NCI-H187 treated with DMSO at 0.1 percent for 48 hours (cell line): ENCODE measurements around the gene ATXN7L1.
A peak's percentile ranks its signal among the peaks of the same experiment; 100 is the strongest.

Experiments used
- DNase-seq: peaks from one replicate; lab custom pipeline; 2025; lab: John Stamatoyannopoulos, UW

Gene ATXN7L1

DNA sequence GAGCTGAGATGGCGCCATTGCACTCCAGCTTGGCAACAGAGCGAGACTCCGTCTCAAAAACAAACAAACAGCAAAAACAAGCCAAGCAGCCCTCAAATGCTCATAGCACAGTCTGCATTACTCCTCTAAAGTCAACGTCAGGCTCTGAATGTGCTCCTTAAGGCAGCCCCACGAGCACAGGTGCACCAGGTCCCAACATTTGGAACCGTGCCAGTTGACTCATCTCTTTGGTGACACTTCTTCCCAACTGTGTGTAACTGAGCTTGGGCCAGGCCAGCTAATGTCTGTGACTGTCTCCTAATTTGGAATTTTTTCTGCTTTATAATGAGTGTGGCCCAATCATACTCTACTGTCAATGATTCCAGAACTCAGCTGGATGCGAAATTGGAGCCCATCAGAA is 228.8 kb downstream of the ATXN7L1 start:
- DNase-seq, result peak; percentile 59

DNA sequence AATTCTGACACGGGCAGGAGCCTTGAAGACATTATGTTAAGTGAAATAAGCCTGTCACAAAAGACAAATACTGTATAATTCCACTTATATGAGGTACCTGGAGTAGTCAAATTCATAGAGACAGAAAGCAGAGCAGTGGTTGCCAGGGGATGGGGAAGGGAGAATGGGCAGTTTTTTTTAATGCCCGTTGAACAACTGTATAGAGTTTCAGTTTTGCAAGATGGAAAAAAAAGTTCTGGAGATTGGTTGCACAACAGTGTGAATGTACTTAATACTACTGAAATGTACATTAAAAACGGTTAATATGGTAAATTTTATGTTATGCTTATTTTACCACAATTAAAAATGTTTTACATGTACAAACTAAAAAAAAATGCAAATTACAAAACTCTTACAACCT is 231.5 kb downstream of the ATXN7L1 start:
- DNase-seq, result no peak

DNA sequence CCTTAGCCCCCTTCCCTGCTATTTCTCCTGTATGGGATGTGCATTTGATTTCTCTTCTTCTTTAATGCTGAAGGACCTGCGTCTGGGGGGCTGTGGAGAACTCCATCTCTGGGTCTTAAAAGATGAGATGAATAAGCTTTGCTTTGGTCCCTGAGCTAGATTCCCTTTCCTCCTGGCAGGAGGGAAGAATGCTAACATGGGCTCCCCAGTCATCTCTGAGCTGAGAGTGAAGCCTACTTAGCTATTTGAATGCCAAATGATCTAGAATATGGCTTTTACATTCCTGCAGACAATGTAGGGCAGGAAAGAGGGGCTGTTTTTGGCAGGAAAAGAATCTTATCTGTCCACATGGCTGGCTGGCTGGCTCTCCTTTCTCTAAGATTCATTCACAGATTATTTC is 232.5 kb downstream of the ATXN7L1 start:
- no peak for DNase-seq

DNA sequence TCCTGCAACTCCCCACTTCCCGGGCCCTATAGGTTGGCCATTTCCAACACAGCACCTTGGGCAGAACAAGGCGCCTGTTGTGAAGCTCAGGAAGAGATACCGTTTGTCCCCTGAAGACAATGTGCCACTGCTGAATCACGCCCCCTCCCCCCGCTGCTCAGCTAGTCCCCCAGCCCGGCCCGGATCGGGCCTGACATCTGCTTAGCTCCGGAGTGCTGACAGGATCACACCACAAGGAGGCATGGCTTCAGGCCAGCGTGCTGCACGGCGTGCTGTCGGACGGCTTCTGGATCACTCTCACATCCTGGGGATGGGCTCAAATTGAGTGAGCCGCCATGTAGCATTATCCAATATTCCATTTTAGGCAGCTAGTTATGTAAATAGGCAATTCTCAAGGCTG is 233.0 kb downstream of the ATXN7L1 start:
- DNase-seq, result no peak

DNA sequence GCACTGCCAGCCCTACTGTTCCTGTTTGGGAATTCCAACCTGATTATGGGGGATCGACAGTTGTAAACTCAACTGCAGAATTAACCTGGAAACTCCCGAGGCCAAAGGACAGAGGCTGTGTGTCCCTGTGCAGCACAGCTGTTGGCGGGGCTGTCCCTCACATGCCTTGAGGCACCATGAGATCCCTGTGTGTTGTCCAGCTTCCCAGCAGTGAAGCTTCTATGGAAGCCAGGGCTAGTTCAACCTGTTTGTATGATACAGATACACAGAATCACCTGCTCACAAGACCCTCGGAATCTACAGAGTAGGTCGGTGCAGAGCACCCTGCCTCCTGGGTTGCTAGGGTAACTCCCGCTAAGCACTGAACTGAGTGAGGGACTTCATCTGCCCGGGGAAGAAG is 234.1 kb downstream of the ATXN7L1 start:
- DNase-seq, result no peak

DNA sequence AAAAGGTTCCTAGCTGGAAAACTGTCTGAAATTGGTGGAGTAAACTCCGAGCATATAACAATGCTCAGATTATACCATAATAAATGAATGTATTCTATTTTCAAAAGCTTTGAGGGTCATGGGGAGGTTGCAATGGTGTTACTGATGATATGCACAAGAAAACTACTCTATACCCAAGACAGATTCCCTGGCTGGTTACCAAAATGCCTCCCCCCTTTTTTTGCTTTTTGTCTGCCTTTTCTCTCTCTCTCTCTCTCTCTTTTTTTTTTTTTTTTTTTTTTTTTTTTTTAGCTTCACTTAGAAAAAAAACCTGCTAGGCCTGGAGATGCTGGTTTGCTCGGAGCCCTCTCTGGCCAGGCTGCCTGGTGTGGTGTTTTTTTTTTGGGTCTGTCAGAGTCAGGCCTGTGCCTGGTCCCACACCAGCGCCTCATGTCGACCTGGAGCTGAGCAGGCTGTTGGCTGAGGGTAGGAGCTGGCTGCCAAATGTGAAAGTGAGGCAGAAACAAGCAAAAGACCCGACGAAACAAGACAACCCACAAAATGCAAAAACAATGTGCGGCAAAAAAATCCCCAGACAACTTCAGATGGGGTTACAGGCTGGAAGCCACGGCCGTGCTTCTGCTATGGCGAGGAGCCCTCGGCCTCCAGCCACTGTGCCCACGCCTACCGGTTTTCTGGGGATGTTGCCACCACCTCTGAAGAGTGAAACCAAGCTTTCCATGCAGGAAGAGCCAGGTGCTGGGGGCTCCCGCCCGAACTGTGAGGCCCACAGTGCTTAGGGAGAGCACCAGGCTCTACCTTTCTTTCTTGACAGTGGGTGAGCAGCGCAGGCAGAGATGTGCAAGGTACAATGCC is 235.2 kb downstream of the ATXN7L1 start:
- DNase-seq, result no peak

DNA sequence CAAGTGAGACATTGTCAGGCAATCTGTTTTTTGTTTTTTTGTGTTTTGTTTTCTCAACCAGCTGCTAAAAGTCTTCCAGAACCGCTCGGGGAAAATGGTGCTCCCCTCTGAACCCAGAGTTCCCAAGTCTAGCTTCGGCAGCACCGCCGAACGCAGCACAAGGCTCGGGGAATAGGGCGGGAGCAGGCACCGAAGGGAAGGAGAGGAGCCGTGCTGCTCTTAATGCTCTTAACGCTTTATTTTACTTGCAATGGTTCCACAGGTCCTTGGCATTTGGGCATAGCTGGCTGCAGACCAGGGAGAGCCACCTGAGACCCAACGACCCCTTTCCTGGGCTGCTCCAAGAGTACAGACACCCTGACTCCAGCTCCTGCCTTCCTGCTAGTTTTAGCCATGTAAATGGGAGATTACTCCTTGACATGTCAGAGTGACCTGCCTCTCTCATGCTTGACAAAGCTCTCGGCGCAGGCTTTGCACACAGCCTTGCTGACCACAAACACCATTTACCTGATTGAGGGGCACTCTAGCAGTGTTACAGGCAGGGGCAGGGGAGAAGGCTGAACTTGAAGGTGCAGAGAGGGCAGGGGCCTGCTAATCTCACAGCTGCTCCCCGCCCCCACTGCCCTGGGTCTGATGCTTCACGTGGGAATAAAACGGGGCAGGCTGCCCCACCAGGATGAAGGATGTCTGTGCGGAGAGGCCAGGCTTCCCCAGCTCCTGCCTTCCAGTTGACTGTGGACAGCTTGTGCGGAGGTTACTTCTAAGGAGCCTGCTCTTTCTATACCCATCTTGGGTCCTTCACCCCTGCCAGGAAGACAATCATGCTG is 236.5 kb downstream of the ATXN7L1 start:
- no peak for DNase-seq

DNA sequence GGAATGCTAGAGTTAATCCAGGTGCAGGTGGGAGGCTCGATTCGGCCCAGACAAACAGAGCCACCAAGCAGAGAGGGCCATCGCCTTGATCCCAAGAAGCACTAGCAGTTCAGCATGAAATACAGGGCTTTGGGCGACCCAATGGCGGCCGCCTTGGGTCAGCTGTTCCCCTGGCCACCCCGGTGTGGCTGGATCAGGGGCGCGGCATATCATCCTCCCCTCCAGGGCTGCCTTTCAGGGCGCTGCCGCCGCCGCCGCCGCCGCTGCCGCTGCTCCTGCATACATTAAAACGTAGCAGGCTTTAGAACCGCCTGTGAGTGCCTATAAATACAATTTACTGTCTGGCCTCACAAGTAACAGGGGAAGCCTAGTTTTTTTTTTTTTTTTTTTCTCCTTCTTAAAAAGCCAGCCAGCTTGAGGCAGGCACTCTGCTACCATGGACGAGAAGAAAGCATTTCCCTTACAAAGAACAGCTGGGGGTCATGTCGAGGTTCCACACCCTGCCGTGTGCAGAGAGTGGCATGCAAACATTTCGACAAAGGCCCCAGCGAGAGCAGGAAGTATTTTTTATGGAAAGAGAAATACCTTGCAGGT is 237.4 kb downstream of the ATXN7L1 start:
- DNase-seq, result peak; percentile 88

DNA sequence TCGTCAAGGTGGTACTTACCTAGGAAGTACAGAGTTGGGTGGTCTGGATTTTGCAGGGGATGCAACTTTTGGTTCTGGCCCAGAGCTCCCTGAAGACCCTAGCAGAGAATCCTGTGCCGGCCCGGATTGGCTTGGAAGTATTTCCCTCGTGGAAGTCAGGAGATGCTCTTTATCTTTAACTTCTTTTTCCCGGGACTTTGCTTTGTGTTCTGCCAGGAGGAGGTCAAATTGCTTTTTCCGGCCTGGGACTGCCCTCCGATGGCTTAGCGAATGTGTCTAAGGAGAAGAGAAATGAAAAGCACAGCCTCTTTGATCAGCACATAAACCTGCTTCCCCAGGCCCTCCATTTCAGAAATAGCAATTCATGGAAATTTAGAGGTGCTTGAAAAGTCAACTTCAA is 238.1 kb downstream of the ATXN7L1 start:
- no peak for DNase-seq

DNA sequence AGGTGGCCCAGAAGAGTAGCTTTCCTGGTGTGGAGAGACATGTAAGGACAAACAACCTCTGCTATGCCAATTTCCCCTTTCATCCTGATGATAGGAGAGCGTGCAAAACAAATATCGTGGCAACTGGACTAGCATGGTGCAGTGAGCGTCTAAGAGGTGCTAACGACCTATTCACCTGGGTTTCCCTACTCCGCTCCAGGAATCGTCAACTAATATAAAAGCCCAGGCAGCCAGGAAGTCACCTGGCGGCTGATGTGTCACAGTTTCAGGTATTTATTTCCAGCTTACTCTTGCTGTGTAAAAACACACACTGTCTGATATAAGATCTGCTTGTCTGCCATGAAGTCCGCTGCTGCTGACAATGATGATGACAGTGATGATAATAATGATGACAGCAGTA is 238.6 kb downstream of the ATXN7L1 start:
- peak; percentile 73 for DNase-seq

DNA sequence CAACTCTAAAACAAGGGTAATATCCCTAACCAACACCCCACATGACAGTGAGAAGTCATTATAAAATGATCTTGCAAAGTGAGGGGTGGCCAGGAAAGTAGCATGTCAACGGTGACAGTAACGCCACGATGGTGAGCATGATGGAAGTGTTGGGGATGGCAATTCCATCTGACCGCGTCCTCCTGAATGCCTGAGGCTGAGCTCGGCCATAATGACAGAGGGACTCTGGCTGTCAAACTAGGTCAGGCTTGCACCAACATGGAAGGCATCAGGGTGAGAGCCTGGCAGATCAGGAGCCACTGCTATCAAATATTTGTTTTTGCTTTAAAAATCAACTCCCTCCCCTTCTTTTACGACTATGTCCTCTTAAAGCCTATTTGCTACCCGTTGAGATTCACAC is 239.4 kb downstream of the ATXN7L1 start:
- DNase-seq, result no peak

DNA sequence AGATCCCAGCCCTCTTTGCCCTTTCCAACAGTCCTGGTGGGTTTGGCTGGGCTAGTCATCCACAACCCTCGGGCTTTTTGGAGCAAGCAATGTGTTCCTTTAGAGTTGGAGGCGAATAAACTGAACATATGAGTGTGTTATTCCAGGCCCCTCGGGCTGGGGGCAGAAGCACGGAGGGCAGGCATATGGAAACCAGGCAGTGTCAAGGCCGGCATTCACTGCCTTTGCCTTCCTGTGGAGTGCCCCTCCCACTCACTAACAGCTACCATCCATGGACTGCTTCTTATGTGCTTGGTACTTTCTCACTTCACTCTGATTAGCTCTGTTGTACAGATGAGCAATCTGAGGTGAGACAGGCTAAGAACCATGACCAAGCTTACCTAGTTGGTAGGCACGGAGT is 241.2 kb downstream of the ATXN7L1 start:
- DNase-seq, result no peak

DNA sequence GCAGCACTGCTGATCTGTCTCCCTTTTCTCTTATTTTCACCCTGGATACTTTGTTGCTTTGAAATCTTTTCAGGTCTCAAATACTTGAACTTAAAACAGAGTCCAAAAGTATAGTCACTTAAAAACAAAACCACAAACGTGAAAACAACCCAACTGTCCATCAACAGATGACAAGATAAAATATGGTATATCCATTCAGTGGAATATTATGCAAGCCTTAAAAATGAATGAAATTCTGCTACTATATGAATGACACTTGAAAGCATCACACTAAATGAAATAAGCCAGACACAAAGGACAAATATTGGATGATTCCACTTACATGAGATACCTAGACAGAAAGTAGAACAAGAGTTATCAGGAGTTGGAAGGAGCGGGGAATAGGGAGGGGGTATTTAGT is 250.4 kb downstream of the ATXN7L1 start:
- no peak for DNase-seq

DNA sequence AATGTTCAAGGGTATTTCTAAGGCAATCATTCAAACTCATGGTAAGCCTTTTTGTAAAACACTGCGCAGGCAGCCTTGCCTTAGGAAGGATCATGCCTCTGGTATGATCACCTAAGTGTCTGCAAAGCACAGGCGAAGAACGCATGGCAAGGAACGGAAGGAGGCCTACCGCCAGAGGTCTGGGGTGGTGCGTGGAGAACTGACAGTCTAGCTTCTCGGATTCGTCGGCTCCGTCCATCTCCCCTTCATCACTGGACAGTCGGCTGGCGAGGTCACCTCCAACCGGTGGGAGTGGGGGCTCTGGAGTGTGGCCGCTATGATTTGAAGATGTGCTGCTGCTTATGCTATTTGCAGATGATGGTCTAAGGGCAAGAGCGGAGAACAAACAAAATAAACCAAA is 252.5 kb downstream of the ATXN7L1 start:
- DNase-seq, result no peak

DNA sequence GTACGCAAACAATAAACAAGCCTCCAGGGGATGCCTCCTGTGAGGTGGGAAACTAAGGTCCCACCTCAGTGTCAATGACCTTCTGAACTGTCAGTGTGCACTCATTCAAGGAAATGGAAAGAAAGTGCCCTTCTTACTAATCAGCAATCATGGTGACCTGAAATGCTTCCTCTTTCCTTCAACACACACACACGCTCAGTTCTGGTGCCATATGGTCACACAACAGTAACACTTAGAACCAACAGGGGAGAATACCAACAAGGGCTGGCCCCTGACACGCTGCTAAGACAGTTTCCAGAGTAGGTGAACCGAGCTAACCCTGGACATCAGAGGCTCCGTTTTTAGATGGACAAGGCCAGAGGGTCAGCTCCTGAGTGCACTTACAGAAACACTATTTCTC is 253.0 kb downstream of the ATXN7L1 start:
- no peak for DNase-seq

DNA sequence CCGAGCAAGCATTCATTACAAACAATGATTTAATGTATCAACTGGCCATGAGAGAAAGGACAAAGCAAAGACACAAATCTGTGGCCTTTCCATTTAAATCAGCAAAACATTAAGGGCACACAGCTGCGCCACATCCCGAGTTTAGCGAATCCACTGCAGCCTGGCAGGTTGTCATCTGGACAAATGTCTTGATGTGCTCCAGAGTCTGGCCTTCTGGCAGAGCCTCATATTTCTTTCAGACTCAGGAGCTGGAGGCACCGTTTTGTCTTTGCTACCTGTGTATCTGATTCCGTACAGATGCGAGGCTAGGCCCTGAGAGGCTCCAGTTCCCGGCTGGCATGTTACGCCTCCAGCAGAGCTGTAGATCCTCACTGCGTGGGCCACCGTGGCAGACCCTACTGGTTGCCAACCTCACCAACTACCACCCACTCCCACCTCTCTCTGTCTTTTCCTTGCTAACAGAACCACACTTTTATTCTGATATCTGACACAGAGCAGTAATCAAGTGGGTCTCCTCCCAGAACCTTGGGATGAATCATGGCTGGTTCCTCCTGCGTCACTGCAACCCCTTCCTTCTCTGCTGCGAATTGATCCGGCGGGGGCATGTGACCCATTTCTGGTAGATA is 254.2 kb downstream of the ATXN7L1 start:
- DNase-seq, result no peak

DNA sequence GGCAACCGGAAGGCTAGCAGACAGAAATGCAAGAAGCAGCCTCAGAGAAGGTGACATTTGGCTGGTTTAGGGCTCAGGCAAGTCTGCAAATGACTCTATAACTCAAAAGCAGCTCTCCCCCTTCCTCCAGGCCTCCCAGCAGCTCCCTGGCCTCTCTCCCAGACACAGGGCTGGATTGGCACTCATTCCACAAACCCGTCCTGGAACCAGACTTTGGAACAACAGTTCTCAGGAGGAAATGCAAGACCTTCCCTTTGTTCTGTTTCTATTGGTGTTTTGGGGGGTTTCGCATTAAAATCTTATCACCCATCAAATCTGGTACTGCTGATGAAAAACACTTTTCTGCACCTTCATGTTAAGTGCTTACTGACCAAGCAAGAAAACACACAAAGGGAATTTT is 254.8 kb downstream of the ATXN7L1 start:
- no peak for DNase-seq

DNA sequence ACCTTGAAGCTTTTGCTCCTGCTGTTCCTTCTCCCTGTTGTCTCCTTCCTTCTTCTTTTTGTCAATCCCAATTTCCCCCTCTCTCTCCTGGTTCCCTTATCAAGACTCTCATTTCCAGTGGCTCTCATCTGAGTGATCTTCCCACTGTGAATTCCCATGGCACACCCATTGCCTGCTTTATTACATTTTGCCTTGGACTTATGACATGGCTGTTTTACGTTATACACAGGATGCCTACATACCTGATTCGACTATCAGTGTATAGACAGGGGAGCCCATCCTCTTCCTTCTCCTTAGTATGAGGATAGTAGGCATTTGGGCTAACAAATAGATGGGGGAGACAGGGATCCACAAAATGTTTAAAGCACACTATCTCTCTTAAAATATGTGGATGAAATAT is 255.2 kb downstream of the ATXN7L1 start:
- DNase-seq, result no peak

DNA sequence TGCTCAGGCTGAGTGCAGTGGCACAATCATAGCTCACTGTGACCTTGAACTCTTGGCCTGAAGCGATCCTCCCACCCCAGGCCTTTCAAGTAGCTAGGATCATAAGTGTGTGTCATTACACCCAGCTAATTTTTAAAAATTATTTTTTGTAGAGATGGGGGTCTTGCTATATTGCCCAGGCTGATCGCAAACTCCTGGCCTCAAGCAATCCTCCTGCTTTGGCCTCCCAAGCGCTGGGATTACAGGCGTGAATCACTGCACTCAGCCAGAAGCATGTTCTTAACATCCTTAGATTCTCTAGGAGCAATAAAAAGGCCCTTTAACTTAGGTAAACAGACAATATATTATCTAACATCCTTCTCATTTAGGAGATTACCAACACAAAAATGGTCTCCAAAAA is 256.8 kb downstream of the ATXN7L1 start:
- no peak for DNase-seq

DNA sequence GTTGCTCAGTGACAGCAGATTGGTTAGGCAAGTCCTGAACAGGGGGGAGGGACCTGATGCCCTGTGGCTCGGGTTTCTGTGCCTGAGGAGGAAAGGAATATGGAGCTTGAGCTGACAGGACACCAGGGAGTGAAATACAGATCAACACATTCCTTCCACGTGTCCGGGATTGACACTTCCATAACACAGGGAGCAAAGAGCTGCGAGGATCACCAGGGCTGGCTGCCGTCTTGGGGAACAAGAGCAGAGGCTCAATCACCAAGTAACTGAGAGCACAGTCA is 258.4 kb downstream of the ATXN7L1 start:
- DNase-seq, result no peak

DNA sequence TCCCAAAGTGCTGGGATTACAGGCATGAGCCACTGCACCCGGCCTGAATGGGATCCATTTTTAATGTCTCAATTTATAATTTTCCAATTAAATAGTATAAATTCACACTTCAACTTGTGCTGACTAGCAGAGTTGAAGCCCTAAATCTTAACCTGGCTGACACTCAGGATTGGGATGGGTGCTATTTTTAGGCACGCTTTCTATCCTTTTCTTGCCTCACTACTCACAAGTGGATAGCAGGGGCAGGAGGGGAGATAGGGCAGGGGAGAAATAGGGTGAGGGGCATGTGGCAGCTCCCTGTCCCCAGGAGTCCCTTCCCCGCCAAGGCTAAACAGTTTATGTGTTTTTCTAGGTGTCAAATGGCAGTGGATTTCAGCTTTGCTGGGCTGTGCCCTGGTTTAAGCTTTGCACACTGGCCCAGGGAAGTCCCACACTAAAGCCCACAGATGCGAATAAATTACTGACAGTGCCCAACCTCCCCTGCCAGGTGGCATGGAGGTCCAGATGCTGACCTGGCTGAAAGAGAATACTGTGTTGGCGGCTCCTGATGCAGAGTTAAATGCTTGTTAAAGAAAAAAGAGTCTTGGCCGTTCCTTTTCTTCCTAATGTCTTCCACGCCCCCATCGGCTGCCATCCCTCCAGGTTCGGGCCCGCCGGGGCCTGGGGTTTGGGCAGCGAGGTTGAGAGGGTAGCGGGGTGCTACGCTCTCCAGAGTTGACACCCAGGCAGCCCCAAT is 259.0 kb downstream of the ATXN7L1 start:
- no peak for DNase-seq

DNA sequence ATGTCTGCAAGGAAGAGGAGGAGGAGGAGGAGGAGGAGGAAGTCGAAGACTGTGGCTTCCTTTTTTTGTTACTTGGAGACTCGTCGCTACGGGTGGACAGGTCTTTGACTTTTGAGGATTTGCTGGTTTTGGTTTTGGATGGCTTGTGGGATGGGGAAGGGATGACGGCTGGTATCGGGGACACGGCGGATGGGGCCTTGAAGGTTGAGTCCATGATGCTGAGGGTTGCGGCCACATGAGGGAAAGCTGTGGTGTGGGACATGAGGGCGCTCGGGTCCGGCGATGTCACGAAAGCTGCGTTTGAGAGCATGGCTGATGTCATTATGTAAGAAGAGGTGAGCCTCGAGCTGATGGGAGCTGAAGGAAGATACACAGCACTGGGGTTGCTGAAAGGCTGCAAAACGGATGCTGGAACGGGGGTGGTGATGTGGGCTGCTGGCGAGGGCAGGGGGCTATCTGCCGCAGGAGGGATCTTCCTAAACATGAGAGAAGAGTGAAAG is 262.0 kb downstream of the ATXN7L1 start:
- no peak for DNase-seq
